Thoracic aorta (tissue), 2 donors: ENCODE data around the gene WDR12. TPM values are rescaled to one million over a fixed set of nuclear protein-coding genes. Genes with fewer than 3 reads are reported as not detected.
"Not testable (repeated sequence)": the region's sequence is repeated elsewhere in the genome, so short reads cannot be mapped to it uniquely, and the experiment has no call there.

Experiments used
- ATAC-seq: fragments of 150-250 bp; one replicate; pipeline ENCODE4 v1.8.0; 2017; ENCODE audit warnings: low read depth; ENCODE audit not compliant: insufficient number of reproducible peaks, low FRiP score
- DNase-seq: peaks from one replicate; pipeline ENCODE4 v3.0.0-alpha.2; 2020; ENCODE audit warnings: low spot score
- H3K27ac ChIP-seq, 2 donors: fragments of 200-600 bp; sonication (generic); 1 replicate in 1 of 2; 2 replicates in 1 of 2; pipeline ENCODE4 v1.5.1; 2016; ENCODE audit warnings: mild to moderate bottlenecking in 2 of 2, moderate library complexity in 2 of 2
- H3K27me3 ChIP-seq: fragments of 200-600 bp; sonication (generic); replicated peaks from 2 replicates; pipeline ENCODE4 v1.6.0; 2016; ENCODE audit warnings: mild to moderate bottlenecking; ENCODE audit not compliant: insufficient read depth
- H3K36me3 ChIP-seq: fragments of 200-600 bp; sonication (generic); one replicate; pipeline ENCODE4 v1.5.1; 2016
- H3K4me1 ChIP-seq, 2 donors: fragments of 200-600 bp; sonication (generic); 1 replicate in 1 of 2; 2 replicates in 1 of 2; pipeline versions ENCODE4 v1.5.1 to v1.6.0; 2016; ENCODE audit warnings: low read depth in 2 of 2, mild to moderate bottlenecking in 1 of 2; ENCODE audit not compliant: control insufficient read depth in 1 of 2
- H3K4me3 ChIP-seq: fragments of 200-600 bp; sonication (generic); 2 replicates; pipeline ENCODE4 v1.5.1; 2016; ENCODE audit warnings: mild to moderate bottlenecking
- H3K9me3 ChIP-seq: fragments of 200-600 bp; sonication (generic); 2 replicates; pipeline ENCODE4 v1.5.1; 2016
- total RNA-seq, 2 donors: library from RNA; depleted of rRNA; stranded (reverse); fragments of >200 nt; gene quantifications; one replicate each; pipeline versions ENCODE4 v1.1.0 to v1.2.3, GENCODE V29; 2016
- TF ChIP-seq, protein P1 (sequence below): fragments of 200-600 bp; sonication (generic); IDR thresholded peaks from one replicate; pipeline ENCODE4 v1.5.1; 2019; ENCODE audit warnings: antibody characterized with exemption

The WDR12 gene
- 10 to 100 TPM in 1 of 2 donors, 1 to 10 TPM in 1; 7.7 to 18.6 TPM for total RNA-seq

DNA sequence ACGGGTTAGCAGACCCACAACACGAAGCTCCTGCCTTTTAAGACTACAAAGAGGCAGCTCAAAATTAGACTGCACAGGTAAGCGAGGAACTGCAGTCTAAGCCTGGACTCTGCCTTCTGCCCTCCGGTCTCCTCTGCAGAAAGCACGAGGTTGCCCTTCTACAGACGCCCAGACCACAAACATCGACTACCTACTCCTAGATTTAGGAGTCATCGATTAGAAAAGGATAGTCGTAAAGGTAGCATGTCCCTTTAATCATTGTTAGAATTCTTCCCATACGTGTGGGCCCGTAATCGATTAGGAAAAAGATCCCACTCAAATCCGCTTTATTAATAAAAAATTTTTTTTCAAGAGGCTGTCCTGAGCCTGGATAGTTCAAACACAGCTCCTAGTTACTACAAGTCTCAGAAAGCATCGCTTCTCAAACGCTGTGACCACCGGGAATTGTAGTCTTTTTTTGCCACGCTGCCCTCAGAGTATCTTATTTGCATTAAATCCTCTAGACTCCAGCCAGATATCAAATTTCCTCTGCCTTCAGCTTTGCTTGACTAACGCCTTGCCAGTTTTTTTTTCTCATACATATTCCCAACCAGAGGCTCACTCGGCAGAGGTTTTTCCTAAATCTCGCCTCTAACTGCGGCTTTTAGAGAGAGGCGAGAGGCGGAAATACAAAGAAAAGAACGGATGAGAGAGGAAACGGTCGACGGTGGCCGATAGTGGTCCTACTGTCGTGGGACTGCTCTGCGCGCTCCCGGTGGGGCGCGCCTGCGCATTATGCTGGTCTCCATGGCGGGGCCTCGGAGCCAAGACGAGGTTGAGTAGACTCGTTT lies at the start of gene WDR12, which contains the start of gene CARF:
WDR12 (minus strand) TSS at position 162 of the 830 bp plus-strand sequence. CDS start 197 bp downstream, outside the sequence.
CARF (plus strand) TSS at position 764 of the 830 bp plus-strand sequence. CDS start 29,628 bp downstream, outside the sequence.
- ATAC-seq (peak; percentile 91), DNase-seq (peak; percentile 81)
- no peaks in the 10 kb centered on the region for H3K27me3 ChIP-seq
- no peaks in the 10 kb centered on the region for H3K36me3 ChIP-seq
- H3K4me1 ChIP-seq, result peaks cover 13 to 20% of the 10 kb centered on the region in 2 donors
- peak within 1 kb of the TSS; percentile 79 to 90 for H3K27ac ChIP-seq
- no peaks in the 10 kb centered on the region for H3K9me3 ChIP-seq
- TF ChIP-seq, protein P1, sequence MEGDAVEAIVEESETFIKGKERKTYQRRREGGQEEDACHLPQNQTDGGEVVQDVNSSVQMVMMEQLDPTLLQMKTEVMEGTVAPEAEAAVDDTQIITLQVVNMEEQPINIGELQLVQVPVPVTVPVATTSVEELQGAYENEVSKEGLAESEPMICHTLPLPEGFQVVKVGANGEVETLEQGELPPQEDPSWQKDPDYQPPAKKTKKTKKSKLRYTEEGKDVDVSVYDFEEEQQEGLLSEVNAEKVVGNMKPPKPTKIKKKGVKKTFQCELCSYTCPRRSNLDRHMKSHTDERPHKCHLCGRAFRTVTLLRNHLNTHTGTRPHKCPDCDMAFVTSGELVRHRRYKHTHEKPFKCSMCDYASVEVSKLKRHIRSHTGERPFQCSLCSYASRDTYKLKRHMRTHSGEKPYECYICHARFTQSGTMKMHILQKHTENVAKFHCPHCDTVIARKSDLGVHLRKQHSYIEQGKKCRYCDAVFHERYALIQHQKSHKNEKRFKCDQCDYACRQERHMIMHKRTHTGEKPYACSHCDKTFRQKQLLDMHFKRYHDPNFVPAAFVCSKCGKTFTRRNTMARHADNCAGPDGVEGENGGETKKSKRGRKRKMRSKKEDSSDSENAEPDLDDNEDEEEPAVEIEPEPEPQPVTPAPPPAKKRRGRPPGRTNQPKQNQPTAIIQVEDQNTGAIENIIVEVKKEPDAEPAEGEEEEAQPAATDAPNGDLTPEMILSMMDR, result no peak
- H3K4me3 ChIP-seq, result peak within 1 kb of the TSS; percentile 82

DNA sequence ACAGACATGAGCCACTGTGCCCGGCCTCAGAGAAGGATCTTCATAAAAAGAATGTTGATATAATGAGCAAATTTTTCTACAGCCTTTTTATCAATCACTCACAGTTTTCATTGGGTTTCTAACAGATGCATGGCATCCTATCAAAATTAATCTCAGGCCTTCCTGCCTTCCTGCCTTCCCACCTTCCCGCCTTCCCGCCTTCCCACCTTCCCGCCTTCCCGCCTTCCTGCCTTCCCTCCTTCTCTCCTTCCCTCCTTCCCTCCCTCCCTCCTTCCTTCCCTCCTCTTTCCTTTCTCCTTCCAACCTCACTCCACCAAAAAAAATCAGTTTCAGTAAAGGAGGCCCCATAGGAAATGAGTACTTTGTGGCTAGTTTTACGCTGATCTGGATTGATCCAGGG lies 49.1 kb upstream of the WDR12 start:
- Histone ChIP-seq H3K4me1 (no peaks in the 10 kb centered on the region), H3K9me3 (no peaks in the 10 kb centered on the region), H3K27me3 (no peaks in the 10 kb centered on the region), H3K4me3 (no peak overlapping the region), H3K27ac (no peak overlapping the region), H3K36me3 (no peaks in the 10 kb centered on the region)
- DNase-seq, result no peak
- ATAC-seq, result no peak
- TF ChIP-seq, protein P1, result no peak

DNA sequence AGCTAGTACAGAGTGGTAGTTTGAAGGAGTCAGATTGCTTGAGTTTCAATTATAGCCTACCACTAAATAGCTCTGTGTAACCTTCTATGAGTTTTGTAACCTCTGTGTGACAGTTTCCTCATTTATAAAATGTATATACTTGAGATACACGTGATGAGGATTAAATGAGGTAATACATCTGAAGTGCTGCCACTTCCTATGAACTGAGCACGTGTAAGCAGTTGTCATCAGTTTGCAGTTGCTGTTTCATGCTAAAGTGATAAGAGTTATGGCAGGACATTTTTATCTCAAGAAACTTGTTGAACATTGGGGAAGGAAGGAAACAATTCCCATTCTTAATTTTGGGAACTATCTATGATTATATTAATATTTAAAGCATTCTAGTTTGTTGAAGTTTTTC lies 39.1 kb upstream of the WDR12 start:
- Histone ChIP-seq H3K27me3 (no peaks in the 10 kb centered on the region), H3K4me3 (no peak overlapping the region), H3K36me3 (no peaks in the 10 kb centered on the region), H3K4me1 (no peaks in the 10 kb centered on the region), H3K27ac (no peak overlapping the region), H3K9me3 (no peaks in the 10 kb centered on the region)
- TF ChIP-seq, protein P1, result no peak
- DNase-seq, result no peak
- no peak for ATAC-seq

DNA sequence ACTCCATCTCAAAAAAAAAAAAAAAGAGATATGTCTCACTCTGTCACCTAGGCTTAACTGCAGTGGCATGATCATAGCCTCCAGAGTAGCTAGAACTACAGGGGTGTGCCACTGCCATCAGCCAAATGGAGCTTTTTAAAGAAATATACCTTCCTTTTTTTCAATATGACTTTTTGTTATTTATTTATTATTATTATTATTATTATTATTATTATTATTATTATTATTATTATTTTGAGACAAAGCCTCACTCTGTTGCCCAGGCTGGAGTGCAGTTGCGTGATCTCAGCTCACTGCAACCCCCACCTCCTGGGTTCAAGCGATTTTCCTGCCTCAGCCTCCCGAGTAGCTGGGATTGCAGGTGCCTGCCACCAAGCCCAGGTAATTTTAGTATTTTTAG lies 37.9 kb upstream of the WDR12 start:
- H3K9me3 ChIP-seq, DNase-seq, H3K27me3 ChIP-seq, H3K36me3 ChIP-seq, H3K27ac ChIP-seq, ATAC-seq, H3K4me1 ChIP-seq, H3K4me3 ChIP-seq: not testable (repeated sequence)

DNA sequence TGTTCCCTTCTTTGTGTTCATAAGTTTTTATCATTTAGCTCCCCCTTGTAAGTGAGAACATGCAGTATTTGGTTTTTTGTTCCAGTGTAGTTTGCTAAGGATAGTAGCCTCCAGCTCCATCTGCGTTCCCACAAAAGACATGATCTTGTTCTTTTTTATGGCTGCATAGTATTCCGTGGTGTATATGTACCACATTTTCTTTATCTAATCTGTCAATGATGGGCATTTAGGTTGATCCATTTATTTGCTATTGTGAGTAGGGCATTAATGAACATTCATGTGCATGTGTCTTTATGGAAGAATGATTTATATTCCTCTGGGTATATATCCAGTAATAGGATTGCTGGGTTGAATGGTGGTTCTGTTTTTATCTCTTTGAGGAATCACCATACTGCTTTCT lies 34.0 kb upstream of the WDR12 start:
- no peaks in the 10 kb centered on the region for H3K27me3 ChIP-seq
- no peak overlapping the region for H3K4me3 ChIP-seq
- H3K36me3 ChIP-seq, result peaks cover 7% of the 10 kb centered on the region

More for the DNA sequence above, 34.0 kb upstream of the WDR12 start:
- TF ChIP-seq, protein P1, result no peak
- DNase-seq, result no peak
- no peak for ATAC-seq
- Histone ChIP-seq H3K9me3 (no peaks in the 10 kb centered on the region), H3K27ac (no peak overlapping the region), H3K4me1 (no peaks in the 10 kb centered on the region)
